NCI-H748 (cell line): Measurements from ENCODE around the gene SLC45A2.

ENCODE experiments used
- DNase-seq: peaks from one replicate; lab custom pipeline; 2025; ENCODE audit not compliant: unreplicated experiment; lab: John Stamatoyannopoulos, UW

Gene SLC45A2

DNA sequence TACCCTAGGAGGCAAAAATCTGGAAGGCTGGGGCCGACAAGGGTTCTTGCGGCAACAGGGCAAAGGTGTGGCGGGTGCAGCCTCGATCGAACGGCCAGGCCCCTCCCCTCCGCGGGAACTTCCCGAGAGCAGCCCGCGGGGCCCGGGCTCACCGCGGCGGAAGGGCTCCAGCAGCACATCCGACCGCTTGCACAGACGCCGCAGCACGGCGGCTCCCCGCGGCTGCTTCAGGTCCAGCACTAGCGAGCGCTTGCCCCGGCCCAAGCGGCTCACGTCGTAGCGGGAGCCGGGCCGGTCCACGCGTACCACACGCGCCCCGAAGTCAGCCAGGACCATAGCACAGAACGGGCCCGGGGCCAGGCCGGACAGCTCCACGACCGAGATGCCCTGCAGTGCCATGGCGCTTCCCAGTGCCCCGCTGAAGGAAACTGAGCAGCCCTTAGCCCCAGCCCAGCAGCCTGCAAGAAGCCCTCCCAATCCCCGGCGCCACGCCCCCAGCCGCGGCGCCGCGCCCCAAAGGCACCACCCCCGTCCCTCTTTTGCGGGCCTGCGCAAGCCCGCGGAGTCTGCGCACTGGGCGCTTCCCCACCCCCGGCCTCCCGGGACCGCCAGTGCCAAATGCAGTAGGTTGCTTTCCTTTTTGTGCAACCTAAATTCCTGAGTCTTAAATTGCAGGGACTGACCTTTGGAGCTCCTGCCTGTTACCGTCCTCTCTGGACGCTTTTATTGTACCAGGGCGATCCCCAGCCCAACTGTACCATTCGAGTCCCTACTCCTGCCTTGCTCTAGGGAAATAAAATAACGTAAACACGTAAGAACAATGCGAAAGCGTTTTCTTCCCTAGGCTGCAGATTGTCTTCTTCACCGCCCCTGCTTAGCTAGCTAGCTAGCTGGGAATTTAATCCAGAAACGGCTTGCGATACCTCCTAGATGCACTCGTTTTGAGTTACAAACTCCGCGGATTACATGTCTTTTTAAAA lies 23.4 kb upstream of the SLC45A2 start, which contains the start of gene AMACR:
AMACR (minus strand) TSS at position 430 of the 980 bp plus-strand sequence; CDS start at position 399, 31 bp downstream.
- DNase-seq = peak; percentile 100

DNA sequence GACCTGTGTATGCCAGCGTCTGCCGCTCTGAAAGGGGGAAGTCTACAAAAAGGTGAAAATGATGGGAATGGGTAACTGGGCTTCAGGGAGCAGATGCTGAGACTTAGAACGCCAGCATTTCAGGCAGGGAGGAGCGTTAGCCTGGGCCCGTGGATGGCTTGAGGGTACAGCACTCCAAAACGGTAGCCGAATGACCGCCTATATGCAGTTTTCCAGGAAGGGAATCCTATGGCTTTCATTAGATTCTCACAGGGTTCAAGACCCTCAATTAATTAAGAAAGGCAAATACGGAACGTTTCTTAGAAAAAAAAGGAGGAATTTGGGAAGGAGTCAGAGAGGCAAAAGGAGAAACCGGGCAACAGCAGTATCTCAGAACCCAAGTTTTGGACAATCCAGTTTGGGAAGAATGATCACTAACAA lies 22.7 kb upstream of the SLC45A2 start:
- peak; percentile 59 for DNase-seq

DNA sequence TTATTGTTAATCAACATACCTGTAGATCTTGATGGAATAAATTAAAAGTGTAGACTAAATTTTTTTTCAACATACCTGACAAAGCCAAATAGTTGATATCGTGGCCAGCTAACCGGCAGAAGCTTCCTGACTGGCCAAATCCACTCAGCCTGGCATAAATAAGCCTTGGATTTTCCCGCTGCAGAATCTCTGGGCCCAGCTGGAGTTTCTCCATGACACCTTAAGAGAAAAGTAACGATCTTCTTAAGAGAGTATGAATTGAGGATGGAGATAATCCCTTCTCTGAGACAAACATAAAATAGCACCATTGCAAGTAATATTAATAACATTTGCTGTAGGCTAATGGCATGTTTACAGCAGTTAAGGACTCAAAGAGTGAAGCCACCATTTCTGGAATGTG lies 21.2 kb upstream of the SLC45A2 start:
- no peak for DNase-seq

DNA sequence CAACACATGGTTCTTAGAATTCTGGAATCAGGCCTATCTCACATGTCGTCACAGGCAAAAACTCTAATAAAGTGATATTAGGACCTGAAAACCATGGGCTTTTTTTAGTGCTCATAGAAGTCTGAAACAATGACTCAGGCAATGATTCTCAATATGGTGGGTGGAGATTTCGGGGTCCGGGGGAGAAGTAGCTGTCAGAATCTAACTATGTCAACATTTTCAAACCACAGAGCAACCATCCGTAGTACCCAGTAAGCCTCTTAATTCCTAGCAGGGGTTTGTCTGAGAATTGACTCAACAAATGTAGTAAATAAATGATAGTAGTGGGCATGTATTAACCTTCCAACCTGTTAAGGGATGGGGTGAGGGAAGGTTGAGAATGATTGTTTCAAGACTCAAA lies 20.7 kb upstream of the SLC45A2 start:
- no peak for DNase-seq

DNA sequence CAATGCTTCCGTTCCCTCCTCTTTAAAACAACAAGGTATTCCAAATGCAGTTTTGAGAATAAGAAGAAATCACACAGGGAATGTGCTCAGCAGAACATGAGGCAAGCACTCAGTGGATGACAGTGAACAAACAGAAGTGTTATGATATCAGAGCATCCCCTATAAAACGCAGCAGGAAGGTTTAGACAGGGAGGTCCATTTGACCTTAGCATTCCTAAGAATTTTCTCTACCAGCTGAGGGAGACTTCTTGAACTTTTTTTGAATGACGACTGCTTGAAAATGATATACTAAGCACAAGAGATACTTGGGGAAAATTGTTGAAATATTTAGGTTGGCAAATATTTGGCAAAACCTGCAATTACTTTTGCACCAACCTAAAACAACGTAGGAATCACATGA lies 19.4 kb upstream of the SLC45A2 start:
- DNase-seq = no peak

DNA sequence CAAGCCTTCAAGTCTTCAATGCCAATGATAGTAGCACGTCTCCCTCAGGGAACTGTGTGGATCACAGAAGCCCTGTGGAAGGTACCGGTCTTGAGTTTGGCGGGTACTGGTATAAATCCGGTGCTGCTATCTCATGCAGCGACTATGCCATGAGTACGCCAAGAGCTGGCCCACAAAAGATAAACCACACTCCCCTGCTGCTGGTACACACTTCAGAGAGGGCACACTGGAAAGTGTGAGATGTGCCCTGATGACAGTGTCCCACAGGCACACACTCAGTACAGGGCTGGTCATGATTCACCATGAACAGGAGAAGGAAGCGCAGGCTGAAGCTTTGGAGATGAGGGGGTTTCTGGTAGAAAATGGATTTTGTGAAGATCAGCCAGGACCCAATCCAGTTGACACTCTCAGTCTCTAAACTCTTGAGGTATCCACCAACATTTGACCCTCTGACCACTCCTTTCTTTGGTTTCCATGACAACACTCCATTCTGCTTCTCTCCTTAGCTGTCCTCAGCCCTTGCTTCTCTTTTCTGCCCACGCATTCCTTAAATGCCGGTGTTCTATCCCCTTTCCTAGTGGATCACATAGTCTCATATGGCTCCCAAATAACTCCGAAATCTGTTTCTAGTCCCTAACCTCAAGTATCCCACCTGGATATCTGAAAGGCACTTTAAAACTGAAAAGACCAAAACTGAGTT lies 18.3 kb upstream of the SLC45A2 start:
- DNase-seq = no peak

DNA sequence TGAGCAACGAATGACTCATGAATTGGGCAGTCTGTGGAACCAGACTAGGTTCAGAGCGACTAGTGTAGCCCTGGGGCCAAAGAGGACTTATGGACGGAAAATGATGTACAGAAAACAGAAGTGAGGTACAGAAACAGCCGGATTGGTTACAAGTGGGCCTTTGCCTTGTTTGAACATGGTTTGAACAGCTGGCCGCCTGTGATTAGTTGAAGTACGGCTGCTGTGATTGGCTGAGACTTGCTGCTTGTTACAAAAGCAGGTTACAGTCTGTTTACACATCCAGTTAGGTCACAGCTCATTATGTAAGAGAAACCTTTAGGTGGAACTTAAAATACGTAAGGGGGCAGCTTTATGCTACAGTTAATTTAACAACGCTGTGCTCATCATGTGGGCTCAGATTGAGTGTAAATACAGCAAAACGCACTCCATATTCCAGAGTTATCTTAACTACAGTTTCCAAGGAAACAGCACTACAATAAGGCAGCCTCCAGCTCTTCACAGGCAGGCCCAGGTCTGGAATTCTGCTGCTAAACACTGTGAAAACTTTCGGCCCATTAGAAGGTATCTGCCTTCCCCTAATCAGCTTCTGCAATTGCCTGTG lies 16.8 kb upstream of the SLC45A2 start:
- DNase-seq = peak; percentile 100

DNA sequence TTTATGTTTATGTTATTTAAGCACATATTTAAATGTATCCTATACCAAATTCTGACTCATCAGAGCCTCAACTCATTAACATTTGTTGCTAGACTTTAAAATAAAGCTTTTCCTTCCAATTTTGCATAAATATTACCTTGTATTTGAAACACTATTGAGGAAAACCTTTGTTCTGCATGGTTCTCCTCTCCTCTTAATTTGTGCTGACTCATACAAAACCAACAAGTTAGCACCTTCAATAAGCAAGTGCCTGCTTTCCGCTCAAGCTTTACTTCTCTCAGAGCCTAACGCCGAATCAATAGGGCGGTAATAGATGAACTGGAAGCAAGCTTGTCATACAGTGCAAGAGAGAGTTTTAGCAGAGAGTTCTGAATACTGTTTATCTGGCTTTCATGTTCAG lies 15.5 kb upstream of the SLC45A2 start:
- DNase-seq = no peak

DNA sequence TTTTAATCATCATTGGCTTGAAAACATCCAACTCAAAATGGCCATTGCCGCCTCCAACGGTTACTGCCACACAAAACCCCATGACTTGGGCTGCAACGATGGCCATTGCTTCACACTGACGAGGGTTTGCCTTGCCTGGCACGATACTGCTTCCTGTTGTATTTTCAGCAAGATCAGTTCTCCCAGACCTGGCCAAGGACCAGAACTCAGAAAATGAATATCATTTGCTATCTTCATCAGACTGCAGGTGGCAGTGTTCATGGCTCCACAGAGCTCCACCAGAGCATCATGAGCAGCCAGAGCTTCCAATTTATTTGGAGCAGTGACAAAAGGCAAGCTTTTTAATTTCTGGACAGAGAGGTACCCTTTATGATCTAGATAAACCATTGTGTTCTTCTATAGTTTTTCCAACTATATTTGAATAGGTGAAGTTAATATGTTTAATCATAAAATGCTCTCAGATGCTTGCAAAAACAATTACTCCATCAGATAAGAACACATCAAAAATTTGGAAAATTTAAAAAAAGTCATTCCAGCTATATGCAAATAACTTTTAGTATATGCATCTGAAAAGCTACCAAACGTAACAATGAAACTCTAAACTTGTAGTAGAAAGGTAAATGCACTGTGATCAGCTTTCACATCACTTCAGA lies 13.0 kb upstream of the SLC45A2 start:
- peak; percentile 91 for DNase-seq

DNA sequence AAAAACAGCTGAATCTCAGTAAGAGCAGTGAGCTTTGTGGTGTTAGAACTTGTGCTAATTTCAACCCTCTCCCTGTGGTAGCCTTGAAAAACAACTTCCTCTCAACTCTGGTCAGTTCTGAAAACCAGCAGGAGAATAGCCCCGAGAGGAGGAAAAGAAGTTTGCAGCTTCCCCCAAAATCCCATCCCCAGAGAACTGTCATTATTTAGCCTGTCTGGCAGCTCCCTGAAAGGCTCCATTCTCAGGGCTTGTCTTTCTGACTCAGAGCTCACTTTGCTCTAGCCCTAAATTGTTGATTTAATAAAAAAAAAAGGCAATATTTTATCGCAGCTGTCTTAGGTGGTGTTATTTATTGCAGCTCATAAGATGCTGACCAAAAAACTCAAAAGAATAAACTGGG lies 11.4 kb upstream of the SLC45A2 start:
- DNase-seq = no peak

DNA sequence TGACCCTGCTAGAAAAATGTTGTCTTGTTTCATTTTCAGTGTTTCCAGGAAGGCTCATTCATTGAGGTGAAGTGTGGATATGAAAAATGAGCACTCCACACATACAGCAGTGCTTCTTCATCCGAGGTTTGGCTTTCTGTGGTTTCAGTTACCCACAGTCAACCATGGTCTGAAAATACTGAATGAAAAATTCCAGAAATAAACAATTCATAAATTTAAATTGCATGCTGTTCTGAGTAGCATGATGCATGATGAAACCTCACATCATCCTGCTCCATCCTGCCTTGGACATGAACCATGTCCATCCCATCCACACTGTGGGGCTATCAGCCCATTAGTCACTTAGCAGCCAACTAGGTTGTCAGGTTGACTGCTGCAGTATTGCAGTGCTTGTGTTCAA lies 10.4 kb upstream of the SLC45A2 start:
- DNase-seq = no peak

DNA sequence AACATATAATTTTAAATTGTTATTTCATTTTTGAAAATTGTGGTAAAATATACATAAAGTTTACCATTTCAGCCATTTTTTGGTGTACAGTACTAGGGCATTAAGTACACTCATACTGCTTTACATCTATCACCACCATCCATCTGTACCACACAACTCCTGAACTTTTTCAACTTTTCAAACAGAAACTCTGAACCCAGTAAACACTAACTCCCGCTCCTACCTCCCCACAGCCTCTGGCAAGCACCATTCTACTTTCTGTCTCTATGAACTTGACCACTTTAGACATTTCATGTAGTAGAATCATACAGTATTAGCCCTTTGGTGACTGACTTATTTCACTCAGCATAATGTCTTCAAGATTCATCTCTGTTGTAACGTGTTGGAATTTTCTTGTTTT lies 8.4 kb upstream of the SLC45A2 start:
- DNase-seq = no peak

DNA sequence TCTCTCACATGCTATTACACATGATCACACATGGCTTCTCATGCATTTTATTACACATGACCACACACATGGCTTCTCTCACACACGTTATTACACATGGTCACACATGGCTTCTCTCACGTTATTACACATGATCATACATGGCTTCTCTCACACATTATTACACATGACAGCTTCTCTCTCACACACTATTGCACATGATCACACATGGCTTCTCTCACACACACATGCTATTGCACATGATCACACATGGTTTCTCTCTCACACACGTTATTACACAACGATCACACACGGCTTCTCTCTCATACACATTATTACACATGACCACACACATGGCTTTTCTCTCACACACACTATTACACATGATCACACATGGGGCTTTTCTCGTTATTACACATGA lies 954 bp upstream of the SLC45A2 start:
- no peak for DNase-seq

DNA sequence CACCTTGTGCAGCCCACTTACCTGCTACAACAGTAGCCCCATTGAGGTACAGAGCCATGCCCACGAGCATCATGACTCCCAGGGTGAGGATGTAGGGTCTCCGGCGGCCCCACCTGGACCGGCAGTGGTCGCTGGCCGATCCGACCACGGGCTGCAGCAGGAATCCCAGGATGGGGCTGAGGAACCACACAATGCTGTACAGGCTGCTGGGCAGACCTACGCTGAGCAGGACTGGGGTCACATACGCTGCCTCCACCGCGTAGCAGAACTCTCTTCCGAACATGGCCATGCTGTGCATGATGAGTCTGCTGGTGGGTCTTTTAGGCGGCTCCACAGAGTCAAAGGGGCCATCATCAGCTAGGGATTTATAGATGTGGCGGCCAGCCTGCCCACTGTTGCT lies 315 bp downstream of the SLC45A2 start:
- no peak for DNase-seq

DNA sequence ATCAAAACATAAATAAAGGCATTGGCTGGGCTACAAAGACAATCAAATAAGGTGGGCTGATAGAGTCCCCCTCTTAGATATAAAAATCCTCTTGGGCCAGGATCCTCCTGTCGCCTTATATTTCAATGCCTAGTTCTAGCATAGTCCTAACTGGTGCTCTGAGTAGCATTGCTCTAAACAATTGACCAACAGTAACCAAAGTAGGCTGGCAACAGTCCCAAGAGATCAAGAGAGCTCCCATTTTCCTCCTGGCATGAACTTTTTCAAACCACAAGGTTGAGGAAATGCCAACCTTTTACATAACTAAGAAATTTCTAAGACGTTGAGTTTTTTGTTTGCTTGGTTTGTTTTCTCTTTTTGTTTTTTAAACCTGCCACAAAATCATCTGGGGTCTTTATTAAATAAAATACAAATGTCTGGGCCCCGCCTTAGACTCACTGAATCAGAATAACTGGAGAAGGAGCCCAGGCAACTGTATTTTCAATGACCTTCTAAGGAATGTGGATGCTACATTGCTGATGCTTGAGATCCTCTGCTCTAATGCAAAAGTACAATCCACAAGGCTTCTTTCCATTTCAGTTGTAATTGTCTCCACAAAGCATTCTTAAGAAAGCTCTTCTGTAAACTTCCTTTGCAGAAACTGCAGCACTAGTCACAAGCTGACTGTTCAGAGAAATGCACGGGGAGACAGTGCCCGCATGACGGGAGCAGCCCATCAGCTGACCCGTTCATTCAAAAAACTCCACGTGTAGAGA lies 2.9 kb downstream of the SLC45A2 start:
- DNase-seq = no peak

DNA sequence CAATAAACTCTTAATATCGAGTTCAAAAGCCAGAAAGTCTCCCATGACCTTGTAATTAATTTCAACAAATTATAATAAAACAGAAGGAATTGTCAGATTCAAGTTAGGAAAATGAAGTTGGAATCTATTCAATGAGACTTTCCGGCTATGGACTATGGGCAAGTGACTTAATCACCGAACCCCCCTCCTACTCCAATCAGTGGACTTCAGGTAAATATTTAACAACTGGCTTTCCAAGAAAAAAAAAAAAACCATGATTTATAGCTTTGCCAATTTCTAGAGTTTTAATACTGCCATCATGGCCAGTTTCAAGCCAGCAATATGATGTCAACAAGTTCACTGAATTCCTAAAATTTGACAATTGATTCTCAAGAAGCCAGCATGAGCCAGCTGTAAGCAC lies 4.5 kb downstream of the SLC45A2 start:
- no peak for DNase-seq

DNA sequence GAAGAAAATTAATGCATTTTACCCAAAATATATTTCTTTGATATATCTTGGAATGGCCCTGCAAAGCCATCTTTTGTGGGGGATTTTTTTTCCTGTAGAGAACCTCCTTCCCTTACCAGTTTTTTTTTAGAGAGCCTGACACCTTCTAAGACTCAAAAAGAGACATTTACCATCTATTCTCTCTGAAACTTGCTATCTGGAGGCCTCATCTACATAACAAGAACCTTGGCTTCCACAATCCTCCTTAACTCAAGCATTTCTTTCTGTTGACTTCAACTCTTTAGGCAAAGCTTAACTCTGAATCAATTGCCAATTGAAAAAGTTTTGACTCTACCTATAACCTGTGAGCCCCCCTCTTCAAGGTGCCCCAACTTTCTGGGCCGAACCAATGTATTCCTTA lies 6.2 kb downstream of the SLC45A2 start:
- no peak for DNase-seq

DNA sequence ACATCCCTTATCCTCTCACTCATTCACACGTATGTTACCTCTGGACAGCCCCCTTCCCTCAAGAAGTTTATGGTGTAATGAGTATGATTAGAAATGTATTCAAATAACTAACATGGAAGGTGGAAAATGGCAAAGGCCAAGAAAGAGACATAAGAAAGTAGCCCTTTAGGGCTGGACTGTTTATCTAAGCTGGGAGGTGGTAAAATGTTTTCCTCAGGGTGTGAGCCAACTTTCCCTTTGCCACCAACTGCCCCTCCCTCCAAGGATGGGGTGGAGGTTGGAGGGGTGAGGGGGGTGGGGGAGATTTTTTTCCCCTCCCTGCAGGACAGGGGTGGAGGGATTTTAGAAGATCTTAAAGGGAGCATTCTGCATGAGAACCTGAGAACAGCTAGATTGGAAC lies 8.2 kb downstream of the SLC45A2 start:
- DNase-seq = no peak

DNA sequence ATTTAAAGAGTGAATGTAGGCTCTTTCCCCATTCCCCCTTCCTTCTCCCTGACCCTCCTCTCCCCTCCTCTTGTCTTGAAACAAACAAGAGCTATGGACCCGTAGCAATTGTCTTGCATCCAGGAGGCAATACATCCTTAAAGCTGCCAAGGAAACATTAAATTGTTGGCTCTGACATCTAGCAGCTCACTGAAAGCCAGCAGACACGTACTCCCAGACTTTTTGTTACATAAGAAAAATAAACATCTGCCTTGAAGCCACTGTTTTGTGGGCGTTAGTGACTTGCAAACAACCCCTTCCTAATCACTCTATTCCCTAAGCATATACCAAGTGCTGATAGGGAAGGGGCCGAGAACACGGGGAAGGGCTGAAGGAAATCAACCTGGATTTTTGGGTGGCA lies 8.6 kb downstream of the SLC45A2 start:
- no peak for DNase-seq

DNA sequence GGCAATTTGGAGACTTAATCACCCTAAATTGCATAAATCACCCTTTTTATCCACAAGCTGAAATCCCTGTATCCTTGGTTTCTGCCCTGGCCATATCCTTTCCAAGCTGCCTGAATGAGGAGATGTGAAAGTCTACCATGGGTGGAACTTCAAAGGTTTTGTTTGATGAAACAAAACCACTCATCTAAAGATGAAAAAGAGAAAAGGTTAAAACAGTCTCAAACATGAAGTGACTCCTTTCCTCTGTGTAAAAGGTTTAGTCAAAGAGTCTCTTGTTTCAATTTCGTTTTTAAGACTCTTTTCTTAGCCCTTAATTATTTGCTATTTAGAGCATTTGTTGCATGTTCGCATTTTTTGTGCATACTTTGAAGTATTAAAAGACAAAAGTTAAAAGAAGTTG lies 11.2 kb downstream of the SLC45A2 start:
- DNase-seq = no peak
